22Rv1 (cell line): Measurements from ENCODE around the gene AMD1.
"Not testable (repeated sequence)": the region's sequence is repeated elsewhere in the genome, so short reads cannot be mapped to it uniquely, and the experiment has no call there.

ENCODE experiments used
- CTCF ChIP-seq: fragments of 450-650 bp; IDR thresholded peaks from 2 replicates; pipeline ENCODE4 v1.5.1; 2017; ENCODE audit warnings: mild to moderate bottlenecking
- ZFX ChIP-seq: fragments of 450-650 bp; IDR thresholded peaks from 2 replicates; pipeline ENCODE4 v1.6.1; 2017; ENCODE audit warnings: antibody characterized with exemption, borderline replicate concordance

- TF ChIP-seq CTCF, ZFX: not testable (repeated sequence)
These were observed 38.8 kb upstream of the AMD1 start for GRCh38 chr6:110835751-110836150.
